HL-60 (cell line): ENCODE results near the gene HAGHL.

Source experiments
- CTCF ChIP-seq: IDR thresholded peaks from one replicate; pipeline ENCODE4 v1.5.1; 2011; ENCODE audit warnings: low read length, control low read depth, inconsistent platforms; ENCODE audit not compliant: insufficient read depth
- POLR2AphosphoS5 ChIP-seq: IDR thresholded peaks from 2 replicates; pipeline ENCODE4 v1.6.1; 2012; ENCODE audit warnings: low read depth

- TF ChIP-seq CTCF (no peak), POLR2AphosphoS5 (no peak)
Observed at GRCh38 chr16:677316-678190, 49.4 kb upstream of the HAGHL start.
